SIG-M5 treated with dmso at 0.1 percent for 504 hours (cell line): ENCODE data around the gene FCN3.

Source experiments
- DNase-seq: peaks from one replicate; lab custom pipeline; 2025; ENCODE audit not compliant: unreplicated experiment; lab: John Stamatoyannopoulos, UW

Gene FCN3

DNA sequence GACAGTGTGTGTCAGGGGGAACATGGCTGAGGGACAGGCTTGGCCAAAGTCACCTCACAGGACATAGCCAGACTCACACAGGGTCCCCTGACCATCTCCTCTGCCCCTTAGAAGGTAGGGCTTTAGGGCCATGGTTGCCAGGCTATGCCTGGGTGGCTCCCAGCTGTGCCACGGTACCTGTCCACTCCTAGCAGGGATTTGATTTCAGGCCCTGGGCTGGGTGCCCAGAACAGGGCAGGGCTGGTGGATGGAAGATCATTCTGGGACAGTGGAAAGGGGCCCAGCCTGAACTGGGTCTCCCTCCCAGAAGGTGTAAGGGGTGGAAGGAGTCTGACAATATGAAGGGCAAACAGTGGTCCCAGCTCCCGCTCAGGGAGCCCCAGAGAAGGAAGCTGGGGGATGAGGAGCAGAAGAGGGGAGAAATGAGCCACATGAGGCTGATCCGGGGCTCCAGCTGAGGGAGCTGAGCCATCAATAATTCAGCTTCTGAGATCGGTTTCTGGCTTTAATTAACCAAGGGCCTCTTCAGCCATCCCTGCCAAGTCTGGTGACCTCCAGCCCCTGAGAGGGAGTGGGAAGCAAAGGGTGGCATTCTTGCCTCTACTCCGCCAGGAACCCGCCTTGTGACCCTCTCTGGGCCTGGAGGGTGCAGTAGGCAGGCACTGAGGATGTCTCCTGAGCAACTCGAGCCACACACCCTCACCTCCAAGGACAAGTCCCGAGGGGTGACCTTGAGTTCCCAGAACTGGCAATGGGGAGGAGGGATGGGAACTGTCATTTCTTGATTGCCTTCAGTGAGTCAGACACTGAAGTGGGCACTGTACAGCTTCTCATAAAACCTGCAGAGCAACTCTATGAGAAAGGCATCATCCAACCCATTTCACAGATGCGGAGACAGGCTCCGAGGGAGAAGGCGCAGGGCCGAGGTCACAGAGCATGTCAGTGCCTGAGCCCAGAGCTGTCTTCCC lies 6.4 kb upstream of the FCN3 start:
- DNase-seq = no peak

DNA sequence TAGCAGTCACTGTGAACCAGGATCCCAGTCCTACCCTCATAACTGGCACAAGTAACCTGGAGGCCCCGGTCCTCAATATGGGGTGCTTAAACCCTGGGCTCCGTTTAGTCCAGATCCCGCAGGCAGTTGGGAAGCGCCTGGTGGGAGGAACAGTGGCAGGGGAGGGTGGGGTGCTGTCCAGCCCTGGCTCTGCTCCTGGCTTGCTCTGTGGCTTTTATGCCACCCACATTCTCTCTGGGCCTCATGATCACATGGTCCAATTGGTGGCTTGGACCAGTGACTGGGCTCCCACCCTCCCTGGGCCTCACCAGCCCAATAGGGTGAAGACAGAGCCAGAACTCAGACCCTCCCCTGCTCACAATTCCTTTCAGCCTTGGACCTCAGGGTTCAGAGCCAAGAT lies 5.6 kb upstream of the FCN3 start:
- no peak for DNase-seq

DNA sequence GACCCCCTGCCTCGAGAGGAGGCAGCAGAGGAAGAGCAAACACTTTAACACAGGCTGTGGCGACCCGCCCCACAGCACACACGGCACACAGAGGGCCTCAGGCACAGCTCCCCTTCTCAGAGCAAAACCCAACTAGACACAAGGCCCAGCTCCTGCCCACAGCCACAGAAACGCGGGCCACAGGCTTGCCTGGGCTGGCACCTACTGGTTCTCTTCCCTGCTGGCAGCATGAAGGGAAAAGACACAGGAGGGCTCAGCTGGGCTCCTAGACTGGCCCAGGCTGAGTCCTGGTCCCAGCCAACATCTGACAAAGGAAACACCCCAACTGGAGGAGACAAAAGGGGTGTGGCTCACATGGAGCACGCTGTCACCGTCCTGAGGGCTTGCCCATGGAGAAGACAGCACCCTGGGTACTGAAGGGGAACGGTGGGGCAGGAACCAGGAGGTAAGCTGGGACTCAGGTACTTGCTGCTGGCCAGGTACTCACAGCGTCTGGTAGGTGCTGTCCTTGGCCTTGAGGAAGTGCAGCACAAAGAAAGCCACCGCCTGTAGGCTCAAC lies 5.0 kb upstream of the FCN3 start:
- DNase-seq = no peak

DNA sequence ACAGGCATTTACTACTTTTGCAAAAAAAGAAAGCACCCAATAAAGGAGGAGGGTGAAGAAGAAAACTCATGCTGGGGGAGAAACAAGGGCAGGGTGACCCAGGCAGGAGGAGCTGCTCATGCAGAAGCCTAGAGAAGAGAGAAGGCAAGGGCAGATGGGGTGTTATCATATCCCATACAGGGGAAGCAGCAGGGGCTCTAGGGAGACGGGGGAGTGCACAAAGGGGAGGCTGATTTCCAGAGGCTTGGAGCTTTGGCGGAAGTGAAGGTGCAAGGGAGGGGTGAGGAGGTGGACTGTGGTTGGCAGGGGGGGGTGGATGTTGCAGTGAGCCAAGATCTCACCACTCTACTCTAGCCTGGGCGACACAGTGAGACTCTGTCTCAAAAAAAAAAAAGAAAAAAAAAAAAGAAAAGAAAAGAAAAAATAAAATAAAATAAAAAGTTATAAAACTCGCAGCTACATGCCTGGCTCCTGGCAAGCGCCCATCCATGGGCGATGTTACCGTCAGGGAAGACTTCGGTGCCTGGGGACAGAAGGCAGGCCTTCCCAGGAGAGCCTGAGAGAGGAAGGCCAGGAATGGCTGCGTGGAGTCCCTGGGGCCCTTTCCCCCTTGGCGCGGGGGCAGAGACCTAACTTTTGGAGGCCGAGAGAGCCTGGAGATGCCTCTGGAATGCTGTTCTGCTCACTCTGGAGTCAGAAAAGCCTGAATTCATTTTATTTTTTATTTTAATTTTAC lies 3.3 kb upstream of the FCN3 start:
- DNase-seq = no peak

DNA sequence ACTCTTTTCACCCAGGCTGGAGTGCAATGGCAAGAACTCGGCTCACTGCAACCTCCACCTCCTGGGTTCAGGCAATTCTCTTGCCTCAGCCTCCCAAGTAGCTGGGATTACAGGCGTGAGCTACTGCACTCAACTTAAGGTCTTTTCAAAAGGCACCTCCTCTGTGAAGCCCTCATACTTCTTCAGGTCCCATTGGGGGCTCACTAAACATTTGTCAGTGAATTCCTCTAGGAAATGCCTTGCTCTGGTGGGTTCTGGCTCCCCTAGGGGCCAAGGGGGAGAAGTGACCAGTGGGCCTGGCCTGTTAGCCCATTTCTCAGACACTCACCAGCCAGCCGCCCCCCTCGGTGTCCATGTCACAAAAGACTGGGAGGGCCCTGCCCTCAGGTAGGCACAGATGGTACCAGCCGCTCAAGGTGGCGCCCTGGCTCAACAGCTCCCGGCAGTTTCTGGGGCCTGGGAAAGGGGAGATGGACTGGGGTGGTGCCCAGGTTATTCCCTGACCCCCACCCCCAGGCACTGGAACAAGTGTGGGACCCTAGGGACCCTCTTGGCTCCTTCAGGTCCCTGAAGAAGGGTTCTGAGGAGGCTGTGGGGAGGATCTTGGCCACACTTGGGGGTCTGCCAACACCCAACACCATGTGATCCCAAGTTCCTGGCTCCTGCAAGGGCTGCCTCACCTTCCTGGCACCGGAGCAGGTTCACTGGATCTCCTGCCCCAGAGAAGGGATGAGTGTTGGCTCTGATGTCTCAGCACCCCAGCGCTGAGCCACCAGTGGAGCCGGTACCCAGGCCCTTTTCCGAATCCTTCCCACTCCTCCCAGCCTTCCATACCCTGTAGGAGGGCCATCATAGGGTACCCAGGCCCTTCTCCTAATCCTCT lies 1.6 kb downstream of the FCN3 start:
- DNase-seq = no peak

DNA sequence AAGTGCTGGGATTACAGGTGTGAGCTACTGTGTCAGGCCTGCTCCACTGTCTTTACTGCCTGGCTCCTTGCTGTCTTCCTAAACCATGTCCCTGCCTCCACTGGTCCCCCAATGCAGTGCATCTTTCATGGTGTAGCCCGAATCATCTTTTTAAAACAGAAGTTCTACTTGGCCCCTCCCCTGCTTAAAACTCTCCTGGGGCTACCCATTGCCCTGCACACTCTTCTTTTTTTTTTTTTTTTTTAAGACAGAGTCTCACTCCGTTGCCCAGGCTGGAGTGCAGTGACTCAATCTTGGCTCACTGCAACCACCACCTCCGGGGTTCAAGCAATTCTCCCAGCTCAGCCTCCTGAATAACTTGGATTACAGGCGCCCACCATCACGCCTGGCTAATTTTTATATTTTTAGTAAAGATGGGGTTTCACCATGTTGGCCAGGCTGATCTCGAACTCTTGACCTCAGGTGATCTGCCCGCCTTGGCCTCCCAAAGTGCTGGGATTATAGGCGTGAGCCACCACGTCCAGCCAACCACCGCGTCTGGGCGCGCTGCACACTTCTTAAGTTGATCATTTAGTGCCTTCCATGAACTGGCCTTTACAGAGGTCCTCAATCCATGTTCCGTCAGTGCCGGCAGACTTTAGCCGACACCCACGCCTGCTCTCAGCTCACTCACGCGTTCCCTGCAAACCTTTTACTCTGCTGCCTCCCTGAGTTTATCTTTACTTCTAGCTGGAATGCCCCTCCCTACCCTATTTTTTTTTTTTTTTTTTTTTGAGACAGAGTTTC lies 2.4 kb downstream of the FCN3 start:
- DNase-seq = no peak

DNA sequence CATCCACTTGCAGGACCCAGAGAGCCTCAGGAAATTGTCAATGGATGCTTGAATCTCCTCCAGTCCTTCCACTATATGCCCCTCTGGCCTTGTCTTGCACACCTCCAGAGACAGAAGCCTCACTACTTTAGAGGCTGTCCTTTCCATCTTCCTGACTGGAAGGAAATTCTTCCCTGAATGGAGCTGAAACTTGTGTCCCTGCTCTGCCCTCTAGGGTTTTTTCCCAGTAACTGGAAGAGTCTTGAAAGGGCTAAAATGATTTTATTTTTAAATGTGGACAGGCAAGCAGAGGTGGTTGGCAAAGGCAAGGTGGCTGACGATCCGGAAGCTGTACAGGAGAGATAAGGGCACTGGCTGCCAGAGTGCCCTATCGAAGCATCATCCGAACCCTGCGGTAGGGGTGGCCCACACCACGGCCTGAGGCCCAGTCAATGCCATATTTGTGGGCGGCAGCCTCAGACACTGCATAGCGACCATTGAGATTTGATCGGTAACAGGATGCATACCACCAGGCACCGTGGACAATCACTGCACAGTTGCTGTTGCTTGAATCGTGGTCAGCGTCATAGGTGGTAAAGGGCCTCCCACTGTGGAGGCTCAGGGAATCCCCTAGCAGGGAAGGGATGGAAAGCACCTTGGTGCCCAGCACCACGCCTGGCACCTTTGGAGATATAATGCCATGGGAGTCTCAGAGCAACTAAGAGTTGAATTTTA lies 5.6 kb downstream of the FCN3 start:
- no peak for DNase-seq

DNA sequence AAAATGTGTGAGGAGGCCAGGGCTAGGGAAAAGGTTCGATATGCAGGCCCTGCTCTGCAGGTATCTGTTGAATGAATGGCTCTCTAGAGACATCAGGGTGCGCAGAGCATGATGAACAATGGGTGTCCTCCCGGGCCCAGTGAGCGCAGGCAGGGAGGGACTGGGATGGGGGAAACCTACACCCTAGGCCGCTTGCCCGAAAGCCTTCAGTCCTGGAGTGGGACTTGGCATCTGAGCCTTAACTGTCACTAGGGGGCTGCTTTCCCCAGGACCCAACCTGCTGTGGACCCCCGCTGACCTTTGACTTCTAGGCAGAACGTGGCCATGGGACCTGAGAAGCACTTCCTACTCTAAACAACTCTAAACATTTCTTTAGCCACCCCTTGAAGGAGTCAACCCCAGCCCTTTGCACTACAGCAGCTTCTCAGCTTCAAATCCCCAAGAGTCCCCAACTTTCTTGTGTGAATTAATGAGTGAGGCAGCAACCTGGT lies 7.4 kb downstream of the FCN3 start:
- no peak for DNase-seq

DNA sequence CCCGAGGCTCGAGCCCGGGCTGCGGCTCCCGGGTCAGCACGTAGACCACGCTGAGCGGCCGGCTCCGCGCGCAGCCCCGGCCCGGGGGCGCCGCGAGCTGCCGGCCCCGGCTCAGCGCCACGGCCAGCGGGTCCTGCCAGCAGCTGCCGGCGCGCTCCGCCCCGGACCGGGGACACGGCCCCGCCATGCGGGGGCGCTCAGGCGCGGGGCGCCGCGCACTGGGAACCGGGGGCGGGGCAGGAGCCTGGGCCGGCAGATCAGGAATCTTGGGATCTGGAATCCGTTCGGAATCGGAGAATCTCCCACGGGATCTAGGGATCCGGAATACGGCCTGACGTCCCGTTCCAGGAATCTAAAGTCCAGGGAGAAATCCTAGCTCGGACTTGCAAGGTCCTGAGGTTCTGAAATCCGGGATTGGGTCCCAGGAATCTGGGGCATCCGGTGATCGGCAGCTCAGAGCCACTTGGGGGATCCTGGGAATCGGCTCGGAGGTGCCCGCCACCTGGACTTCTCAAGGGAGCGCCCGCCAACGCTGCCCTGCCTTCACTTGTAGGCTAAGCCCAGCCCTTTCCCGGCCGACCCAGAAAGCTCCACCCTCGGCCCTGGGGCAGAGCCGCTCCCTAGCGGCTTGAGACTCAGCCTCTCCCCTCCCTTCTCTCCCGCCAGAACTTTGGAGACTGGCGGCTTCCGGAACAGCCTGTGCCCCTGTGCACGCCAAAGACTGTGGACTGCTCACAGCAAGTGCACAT lies 8.0 kb downstream of the FCN3 start, which contains the start of gene MAP3K6:
TSS of gene MAP3K6 (minus strand) at position 551 of the 749 bp plus-strand sequence. CDS start at position 187, 364 bp downstream.
- DNase-seq = peak; percentile 61

DNA sequence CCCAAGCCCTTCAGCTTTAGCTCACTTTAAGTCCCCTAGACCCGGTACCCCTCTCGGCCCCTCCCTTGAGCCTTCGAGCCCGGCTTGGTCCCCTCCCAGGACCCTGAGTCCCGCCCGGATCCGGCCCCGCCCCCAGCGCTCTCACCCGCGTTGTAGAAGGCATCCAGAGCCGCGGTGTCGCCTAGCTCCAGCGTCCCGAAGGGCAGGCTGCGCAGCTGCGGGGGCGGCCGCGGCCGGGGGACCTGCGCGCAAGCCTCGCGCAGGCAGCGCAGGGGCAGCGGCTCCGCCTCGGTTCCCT lies 8.6 kb downstream of the FCN3 start:
- peak; percentile 51 for DNase-seq

DNA sequence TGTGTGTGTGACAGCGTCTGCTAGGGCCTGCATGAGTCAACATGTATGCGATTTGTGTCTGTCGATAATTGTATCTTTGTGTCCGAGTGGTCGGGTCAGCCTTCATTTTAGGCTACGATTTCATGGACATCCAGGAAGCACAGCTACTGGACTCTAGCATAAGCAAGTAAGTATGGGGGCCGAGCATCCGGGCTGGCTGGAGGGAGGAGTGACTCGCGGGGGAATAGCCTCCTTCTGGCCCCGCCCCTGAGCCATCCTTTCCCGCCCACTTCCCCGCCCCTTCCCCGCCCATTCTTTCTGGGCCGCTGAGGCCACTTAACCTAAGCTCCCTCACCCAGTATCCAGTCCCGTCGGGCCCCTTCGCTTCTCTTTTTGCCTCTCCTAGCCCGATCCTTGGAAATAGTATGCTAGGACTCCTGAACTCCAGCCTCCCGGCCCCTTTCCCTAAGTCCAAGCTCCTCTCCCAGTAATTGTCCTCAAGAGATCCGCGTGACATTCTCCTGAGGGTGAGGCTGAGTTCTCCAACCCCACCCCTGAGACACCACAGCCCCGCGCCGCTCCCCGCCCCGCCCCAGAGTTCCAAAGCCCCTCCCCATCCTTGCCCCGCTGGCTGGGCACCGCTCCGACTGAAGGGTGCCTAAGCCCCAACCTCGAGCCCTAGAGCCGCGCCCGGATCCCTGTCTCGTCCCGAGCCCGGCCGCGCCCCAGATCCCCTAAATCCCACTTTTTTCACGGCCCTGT lies 9.1 kb downstream of the FCN3 start:
- peak; percentile 75 for DNase-seq

DNA sequence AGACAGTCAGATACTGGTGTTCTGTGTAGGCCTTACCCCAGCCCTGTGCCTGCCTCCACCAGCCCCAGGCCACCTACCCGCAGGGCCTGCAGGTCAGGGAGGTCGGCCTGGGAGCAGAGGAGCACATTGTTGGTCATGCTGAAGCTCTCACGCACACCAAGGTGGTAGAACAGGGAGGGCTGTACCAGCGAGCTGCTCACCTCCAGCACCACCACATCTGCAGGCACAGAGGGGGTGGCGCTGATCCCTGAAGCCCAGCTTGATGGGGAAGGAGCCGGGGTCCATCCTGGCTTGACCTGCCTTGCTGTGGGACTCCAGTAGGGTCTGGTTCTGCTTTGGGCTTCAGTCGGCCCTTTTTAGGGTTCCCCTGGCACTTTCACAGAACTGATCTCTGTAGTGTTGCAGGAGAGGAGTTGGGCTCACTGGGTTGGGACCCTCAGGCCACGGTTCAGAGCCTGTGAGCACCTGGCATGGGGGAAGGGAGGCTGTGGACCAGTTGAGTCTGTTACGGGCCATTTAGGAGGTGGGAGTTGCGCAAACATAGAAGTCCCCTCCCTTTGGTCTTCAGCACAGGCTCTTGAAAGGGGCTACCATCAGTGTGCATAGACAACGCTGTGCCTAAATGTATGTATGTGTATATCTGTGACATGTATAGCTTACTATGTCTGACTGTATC lies 9.8 kb downstream of the FCN3 start:
- peak; percentile 29 for DNase-seq

DNA sequence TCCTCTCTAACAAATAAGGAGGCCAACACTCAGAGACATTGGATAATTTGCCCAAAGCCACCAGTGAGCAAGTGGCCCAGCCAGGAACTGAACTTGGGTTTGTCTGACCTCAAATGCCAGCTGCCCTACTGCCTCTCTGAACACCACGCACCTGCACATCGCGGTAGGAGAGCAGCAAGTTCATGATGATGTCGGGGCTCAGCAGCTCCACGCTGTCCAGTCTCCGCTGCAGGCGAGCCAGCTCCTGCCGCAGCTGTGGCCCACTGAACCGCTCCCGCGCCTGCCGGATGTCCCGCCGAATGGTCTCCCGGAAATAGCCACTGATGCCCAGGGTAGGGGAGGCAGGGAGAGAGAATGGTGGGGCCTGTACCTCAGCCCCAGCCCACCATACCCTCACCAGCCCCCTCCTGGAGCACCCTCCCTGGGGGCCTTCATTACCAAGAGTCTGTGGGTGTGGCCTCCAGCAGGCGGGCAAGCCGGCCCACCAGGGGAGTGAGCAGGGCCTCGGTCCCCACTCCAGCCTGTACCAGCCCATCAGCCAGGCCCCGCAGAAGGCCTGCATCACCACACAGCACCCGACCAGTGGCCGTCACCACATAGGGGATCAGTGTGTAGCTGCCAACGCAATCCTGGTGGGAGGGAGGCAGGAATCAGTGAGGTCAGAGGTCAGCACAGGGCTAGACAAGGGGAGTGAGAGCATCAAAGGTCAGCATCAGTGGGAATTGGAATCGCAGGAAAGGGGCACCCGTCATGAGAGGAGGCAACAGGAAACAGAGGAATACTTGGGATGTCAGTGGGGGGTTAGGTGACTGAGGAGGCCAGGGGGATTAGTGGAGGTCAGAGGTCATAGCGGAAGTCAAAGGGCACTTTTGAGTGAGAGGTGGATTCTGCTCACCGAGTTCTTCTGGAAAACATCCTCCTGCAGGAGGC lies 10.6 kb downstream of the FCN3 start:
- no peak for DNase-seq

DNA sequence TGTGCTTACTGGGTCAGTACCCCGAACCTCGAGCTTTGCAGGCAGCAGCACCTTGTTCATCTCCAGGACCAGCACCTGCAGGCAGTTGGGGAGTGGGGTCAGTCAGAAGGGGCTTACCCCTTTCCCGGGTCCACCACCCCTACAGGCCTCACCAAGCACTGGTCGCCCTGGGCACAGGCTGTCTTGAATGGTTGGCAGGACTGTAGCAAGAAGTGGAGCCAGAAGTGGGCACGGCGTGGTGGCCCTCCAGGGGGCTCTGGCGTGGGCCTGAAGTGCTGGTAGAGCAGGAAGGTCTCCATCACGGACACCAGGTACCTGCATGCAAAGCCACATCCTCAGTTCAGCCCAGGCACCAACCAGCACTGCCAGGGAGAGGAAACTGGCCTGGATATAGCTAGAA lies 13.1 kb downstream of the FCN3 start:
- DNase-seq = no peak

DNA sequence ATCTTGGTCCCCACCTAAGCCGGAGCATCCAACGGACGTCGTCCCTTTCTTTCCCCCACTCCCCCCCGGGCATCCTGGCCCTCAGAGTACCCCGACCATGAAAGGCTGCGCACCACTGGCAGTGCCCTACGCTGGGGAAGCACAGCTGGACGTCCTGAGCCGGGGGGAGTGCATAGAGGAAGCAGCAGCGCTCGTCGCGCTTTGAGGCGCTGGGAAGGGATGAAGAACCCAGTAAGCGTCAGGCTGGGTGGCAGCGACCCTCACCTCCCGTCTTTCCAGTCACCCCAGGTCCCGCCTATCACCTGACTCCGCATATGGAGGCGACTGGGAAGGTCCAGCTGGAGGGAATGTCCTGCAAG lies 13.6 kb downstream of the FCN3 start:
- no peak for DNase-seq
